Adrenal gland (tissue), 5 donors: ENCODE data around the gene KCNJ3.

Source experiments
- POLR2A ChIP-seq, 2 donors: fragments of 450-650 bp; IDR thresholded peaks; one replicate each; pipeline ENCODE4 v1.6.1; 2017; ENCODE audit warnings: antibody characterized with exemption in 2 of 2, mild to moderate bottlenecking in 2 of 2, moderate library complexity in 1 of 2
- TF ChIP-seq, protein P1 (sequence below), 6 experiments: fragments of 450-650 bp in 4 of 6; fragments of 200-600 bp in 2 of 6; sonication (generic) in 1 of 6; IDR thresholded peaks; 1 replicate in 5 of 6; 2 replicates in 1 of 6; pipeline versions ENCODE4 v1.5.1 to v1.8.0; 2016 to 2021; ENCODE audit warnings: antibody characterized with exemption in 6 of 6, mild to moderate bottlenecking in 2 of 6, moderate library complexity in 1 of 6
- donor health status: DM: no; HTN: no; CAD: no.

DNA sequence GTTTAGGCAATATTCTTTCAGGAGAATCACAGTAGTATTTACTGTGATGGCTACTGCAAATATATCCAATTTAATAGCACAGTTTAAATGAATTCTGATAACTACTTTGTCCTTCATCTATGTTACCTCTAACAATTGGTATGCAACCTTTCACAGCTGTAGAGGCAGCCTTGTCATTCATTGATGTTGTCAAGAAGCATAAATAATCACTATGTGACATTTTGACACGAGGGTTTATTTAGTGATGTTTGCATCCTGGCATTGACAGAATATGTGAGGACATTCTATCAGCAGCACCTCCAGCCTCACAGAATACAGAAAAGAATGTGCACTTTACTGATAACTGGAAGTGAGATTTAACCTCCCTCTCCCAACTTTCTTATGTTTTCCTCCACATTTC, 9.3 kb upstream of the KCNJ3 start:
- TF ChIP-seq, protein P1, sequence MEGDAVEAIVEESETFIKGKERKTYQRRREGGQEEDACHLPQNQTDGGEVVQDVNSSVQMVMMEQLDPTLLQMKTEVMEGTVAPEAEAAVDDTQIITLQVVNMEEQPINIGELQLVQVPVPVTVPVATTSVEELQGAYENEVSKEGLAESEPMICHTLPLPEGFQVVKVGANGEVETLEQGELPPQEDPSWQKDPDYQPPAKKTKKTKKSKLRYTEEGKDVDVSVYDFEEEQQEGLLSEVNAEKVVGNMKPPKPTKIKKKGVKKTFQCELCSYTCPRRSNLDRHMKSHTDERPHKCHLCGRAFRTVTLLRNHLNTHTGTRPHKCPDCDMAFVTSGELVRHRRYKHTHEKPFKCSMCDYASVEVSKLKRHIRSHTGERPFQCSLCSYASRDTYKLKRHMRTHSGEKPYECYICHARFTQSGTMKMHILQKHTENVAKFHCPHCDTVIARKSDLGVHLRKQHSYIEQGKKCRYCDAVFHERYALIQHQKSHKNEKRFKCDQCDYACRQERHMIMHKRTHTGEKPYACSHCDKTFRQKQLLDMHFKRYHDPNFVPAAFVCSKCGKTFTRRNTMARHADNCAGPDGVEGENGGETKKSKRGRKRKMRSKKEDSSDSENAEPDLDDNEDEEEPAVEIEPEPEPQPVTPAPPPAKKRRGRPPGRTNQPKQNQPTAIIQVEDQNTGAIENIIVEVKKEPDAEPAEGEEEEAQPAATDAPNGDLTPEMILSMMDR (IDR thresholded peaks at IDR 0.05): no peak
- no peak for TF ChIP-seq POLR2A (IDR thresholded peaks at IDR 0.05)
